ENCODE data around the gene LRIT1.

DNA sequence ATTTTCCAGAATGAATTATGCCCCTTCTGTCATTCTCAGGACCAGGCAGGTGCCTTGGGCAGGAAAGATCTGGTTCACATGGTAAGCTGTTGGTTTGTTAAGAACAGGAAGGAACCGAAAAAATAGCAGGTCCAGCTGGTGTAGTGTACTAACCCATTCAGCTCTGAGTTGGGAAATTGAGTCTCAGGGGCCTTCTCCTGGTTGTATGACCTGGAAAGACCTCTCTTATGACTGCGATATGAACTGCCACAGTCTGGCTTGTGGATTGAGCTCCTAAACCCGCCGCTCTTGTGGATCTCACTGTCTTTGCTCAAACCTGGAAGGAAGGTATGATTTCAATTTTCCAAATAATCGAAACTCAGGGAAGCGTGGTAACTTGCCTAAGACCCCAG is 4.5 kb downstream of the LRIT1 start:
- TF ChIP-seq, protein P1, sequence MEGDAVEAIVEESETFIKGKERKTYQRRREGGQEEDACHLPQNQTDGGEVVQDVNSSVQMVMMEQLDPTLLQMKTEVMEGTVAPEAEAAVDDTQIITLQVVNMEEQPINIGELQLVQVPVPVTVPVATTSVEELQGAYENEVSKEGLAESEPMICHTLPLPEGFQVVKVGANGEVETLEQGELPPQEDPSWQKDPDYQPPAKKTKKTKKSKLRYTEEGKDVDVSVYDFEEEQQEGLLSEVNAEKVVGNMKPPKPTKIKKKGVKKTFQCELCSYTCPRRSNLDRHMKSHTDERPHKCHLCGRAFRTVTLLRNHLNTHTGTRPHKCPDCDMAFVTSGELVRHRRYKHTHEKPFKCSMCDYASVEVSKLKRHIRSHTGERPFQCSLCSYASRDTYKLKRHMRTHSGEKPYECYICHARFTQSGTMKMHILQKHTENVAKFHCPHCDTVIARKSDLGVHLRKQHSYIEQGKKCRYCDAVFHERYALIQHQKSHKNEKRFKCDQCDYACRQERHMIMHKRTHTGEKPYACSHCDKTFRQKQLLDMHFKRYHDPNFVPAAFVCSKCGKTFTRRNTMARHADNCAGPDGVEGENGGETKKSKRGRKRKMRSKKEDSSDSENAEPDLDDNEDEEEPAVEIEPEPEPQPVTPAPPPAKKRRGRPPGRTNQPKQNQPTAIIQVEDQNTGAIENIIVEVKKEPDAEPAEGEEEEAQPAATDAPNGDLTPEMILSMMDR (IDR thresholded peaks at IDR 0.05): no peak
- no peak for TF ChIP-seq POLR2A (IDR thresholded peaks at IDR 0.05)
